Lung (tissue), 12 donors: ENCODE data around the gene CPNE7. TPM values are rescaled to one million over a fixed set of nuclear protein-coding genes. Genes with fewer than 3 reads are reported as not detected.

Source experiments
- ATAC-seq: fragments of 200-7000 bp; cut with Tn5 transposase; one replicate; pipeline ENCODE4 v1.9.1; 2020; ENCODE audit warnings: moderate number of reproducible peaks; ENCODE audit not compliant: insufficient read depth, low FRiP score
- DNase-seq, 3 donors: peaks; one replicate each; pipeline ENCODE4 v3.0.0-alpha.2; 2013 to 2017
- H3K27ac ChIP-seq, 2 donors: one replicate each; pipeline ENCODE4 v1.5.1; 2013; ENCODE audit warnings: mild to moderate bottlenecking in 2 of 2, moderate library complexity in 2 of 2, control low read depth in 1 of 2, inconsistent platforms in 1 of 2, low read depth in 1 of 2, low read length in 1 of 2
- H3K27me3 ChIP-seq, 3 donors: one replicate each; pipeline ENCODE4 v1.5.1; 2013; ENCODE audit warnings: low read length in 2 of 3; ENCODE audit not compliant: control insufficient read depth in 3 of 3, insufficient read depth in 3 of 3
- H3K36me3 ChIP-seq, 4 donors: one replicate each; pipeline ENCODE4 v1.5.1; 2013; ENCODE audit warnings: low read length in 4 of 4, mild to moderate bottlenecking in 1 of 4, moderate library complexity in 1 of 4; ENCODE audit not compliant: control insufficient read depth in 4 of 4, insufficient read depth in 4 of 4
- H3K4me1 ChIP-seq, 5 donors: one replicate each; pipeline ENCODE4 v1.5.1; 2013; ENCODE audit warnings: low read length in 5 of 5, mild to moderate bottlenecking in 2 of 5, moderate library complexity in 1 of 5; ENCODE audit not compliant: control insufficient read depth in 5 of 5, insufficient read depth in 5 of 5
- H3K4me3 ChIP-seq: one replicate; pipeline ENCODE4 v1.5.1; 2013; ENCODE audit warnings: mild to moderate bottlenecking, control low read depth, moderate library complexity
- H3K9ac ChIP-seq, 2 donors: one replicate each; pipeline ENCODE4 v1.5.1; 2013; ENCODE audit warnings: low read length in 2 of 2, control low read depth in 1 of 2; ENCODE audit not compliant: insufficient read depth in 1 of 2
- H3K9me3 ChIP-seq, 4 donors: one replicate each; pipeline ENCODE4 v1.5.1; 2013; ENCODE audit warnings: low read length in 3 of 4, mild to moderate bottlenecking in 1 of 4, moderate library complexity in 1 of 4; ENCODE audit not compliant: control insufficient read depth in 4 of 4, insufficient read depth in 3 of 4
- CTCF ChIP-seq: IDR thresholded peaks from 2 replicates; pipeline ENCODE4 v1.5.1; 2012; ENCODE audit warnings: mild to moderate bottlenecking; ENCODE audit errors: control extremely low read depth, extremely low read depth
- WGBS, 2 donors: extraction: QIAGEN DNeasy Blood & Tissue Kit; methylation state at CpG; one replicate each; pipeline ENCODE4 v1.1.7; 2013; 5-methylcytosine and 5-hydroxymethylcytosine counted together
- polyA plus RNA-seq, 2 donors: library from polyadenylated mRNA; stranded (reverse); fragments of 200-250 nt; gene quantifications; one replicate each; pipeline ENCODE4 v1.2.1, GENCODE V29; 2013
- total RNA-seq, 2 donors: library from RNA; depleted of rRNA in 1 of 2; stranded (reverse); fragments of >200 nt in 1 of 2; gene quantifications; one replicate each; pipeline ENCODE4 v1.2.1, GENCODE V29; 2014 to 2021
- donor health status: control.
- donor health status: control.
- donor health status: Bipolar disorder and iron deficiency.
- donor health status: healthy.
- donor health status: DM: yes; HTN: yes; CAD: no.

The CPNE7 gene
- total and polyA plus RNA-seq, 4 donors, result 0.65 to 2.2 (median 1.2) TPM

- no peak for TF ChIP-seq CTCF
- WGBS, 2 donors, result 89 to 90% methylated on average over 13 of the region's 13 CpGs
- DNase-seq, result no peak
These were observed 19.8 kb upstream of the CPNE7 start for GRCh38 chr16:89555780-89556179.

GRCh38 chr16:89556750-89557689, 18.5 kb upstream of the CPNE7 start:
- no peak for ATAC-seq
- Histone ChIP-seq H3K27ac (no peak overlapping the region), H3K36me3 (peaks cover 8 to 46% (median 28%) of the 10 kb centered on the region in 4 donors), H3K4me3 (no peak overlapping the region), H3K4me1 (peaks cover 2 to 15% (median 5%) of the 10 kb centered on the region in 5 donors), H3K9ac (no peak overlapping the region), H3K9me3 (no peaks in the 10 kb centered on the region), H3K27me3 (no peaks in the 10 kb centered on the region)
- DNase-seq, result peak; percentile 79 to 87 (median 79)
- peak; percentile 50 for TF ChIP-seq CTCF
- 48 to 60% methylated on average over 34 of the region's 34 CpGs for WGBS, 2 donors

More at GRCh38 chr16:89555780-89556179, 19.8 kb upstream of the CPNE7 start:
- no peak overlapping the region for H3K4me3 ChIP-seq
- no peak overlapping the region for H3K27ac ChIP-seq
- no peak overlapping the region for H3K9ac ChIP-seq
- peaks cover 0 to 6% (median 3%) of the 10 kb centered on the region in 5 donors for H3K4me1 ChIP-seq
- peaks cover 10 to 45% (median 27%) of the 10 kb centered on the region in 4 donors for H3K36me3 ChIP-seq
- no peaks in the 10 kb centered on the region for H3K9me3 ChIP-seq
- ATAC-seq, result no peak
- no peaks in the 10 kb centered on the region for H3K27me3 ChIP-seq

GRCh38 chr16:89557690-89558490, 17.7 kb upstream of the CPNE7 start:
- Histone ChIP-seq H3K4me3 (no peak overlapping the region), H3K9ac (no peak overlapping the region), H3K9me3 (no peaks in the 10 kb centered on the region), H3K27ac (peak overlapping the region in 1 of 2 donors; percentile 15), H3K36me3 (peaks cover 8 to 43% (median 35%) of the 10 kb centered on the region in 4 donors), H3K4me1 (peaks cover 2 to 20% (median 8%) of the 10 kb centered on the region in 5 donors), H3K27me3 (no peaks in the 10 kb centered on the region)
- ATAC-seq (no peak), DNase-seq (no peak)
- TF ChIP-seq CTCF, result no peak
- WGBS, 2 donors, result 89 to 90% methylated on average over 19 of the region's 19 CpGs
